Activated T-helper 17 cell treated with anti-CD3 and anti-CD28 coated beads, Interleukin-2, amount 50 U/mL, for 72 hours (primary cell): ENCODE data around the gene PARVG. TPM values are rescaled to one million over a fixed set of nuclear protein-coding genes. Genes with fewer than 3 reads are reported as not detected.

Experiments used
- ATAC-seq: fragments of 150-1000 bp; cut with Tn5 transposase; replicated peaks from 2 replicates; pipeline ENCODE4 v1.10.0; 2021; ENCODE audit warnings: mild to moderate bottlenecking, moderate library complexity
- H3K27ac Mint-ChIP-seq: one replicate; pipeline ENCODE4 v1.8.0; 2022; ENCODE audit warnings: mixed read lengths
- H3K27me3 Mint-ChIP-seq: one replicate; pipeline ENCODE4 v1.8.0; 2022; ENCODE audit warnings: mixed read lengths
- H3K36me3 Mint-ChIP-seq: one replicate; pipeline ENCODE4 v1.8.0; 2022; ENCODE audit warnings: low read depth, mild to moderate bottlenecking, mixed read lengths
- H3K4me1 Mint-ChIP-seq: one replicate; pipeline ENCODE4 v1.8.0; 2022; ENCODE audit warnings: mixed read lengths
- H3K4me3 Mint-ChIP-seq: one replicate; pipeline ENCODE4 v1.8.0; 2022; ENCODE audit warnings: mild to moderate bottlenecking, mixed read lengths
- H3K9me3 Mint-ChIP-seq: one replicate; pipeline ENCODE4 v1.8.0; 2022; ENCODE audit warnings: mixed read lengths
- total RNA-seq, 2 donors: library from RNA; stranded (reverse); gene quantifications; one replicate each; pipeline ENCODE4 v1.2.3, GENCODE V29; 2022

PARVG gene
- total RNA-seq, 2 donors from 2014 or later, result 34.9 to 35.8 TPM

- H3K4me1 Mint-ChIP-seq, result peaks cover 12% of the 10 kb centered on the region
- H3K9me3 Mint-ChIP-seq, result no peaks in the 10 kb centered on the region
- ATAC-seq, result peak; percentile 65
- no peaks in the 10 kb centered on the region for H3K36me3 Mint-ChIP-seq
- H3K4me3 Mint-ChIP-seq, result peak overlapping the region; percentile 74
- no peaks in the 10 kb centered on the region for H3K27me3 Mint-ChIP-seq
- H3K27ac Mint-ChIP-seq, result peak overlapping the region; percentile 74
Measured at GRCh38 chr22:44181033-44181911, 547 bp downstream of the PARVG start.

DNA sequence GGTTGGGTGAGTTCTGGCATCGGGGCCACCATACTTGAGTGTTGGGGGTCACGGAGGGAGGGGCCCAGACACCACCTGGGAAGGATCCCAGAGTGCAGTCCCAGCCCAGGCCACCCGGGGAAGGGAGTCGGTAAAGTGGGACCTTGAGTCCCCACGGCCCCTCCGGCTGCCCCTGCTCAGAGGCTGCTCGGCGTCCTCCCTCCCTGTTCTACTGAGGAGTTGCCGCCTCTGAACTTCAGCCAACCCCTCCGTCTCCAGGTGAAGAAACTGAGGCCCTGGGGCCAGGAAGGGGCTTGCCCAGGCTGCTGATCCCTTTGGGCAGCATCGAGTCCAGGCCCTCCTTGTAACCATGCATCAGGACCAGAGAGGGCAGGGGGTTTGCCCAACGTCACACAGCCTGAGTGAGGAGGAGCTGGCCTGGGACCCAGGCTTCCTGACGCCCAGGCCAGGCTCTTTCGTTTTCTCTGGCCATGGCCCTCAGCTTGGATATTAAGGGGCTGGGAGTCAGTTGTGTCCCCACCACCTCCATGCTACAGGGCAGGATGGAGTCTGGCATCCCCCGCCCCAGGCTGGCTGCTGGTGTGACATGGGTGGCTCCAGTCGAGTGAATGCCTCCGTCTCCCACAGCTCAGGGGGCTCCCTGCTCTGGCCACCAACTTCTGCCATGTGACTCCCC lies 1.3 kb downstream of the PARVG start:
- peaks cover 12% of the 10 kb centered on the region for H3K4me1 Mint-ChIP-seq
- H3K9me3 Mint-ChIP-seq, result no peaks in the 10 kb centered on the region
- H3K36me3 Mint-ChIP-seq, result no peaks in the 10 kb centered on the region
- H3K27ac Mint-ChIP-seq, result peak overlapping the region; percentile 74
- peak overlapping the region; percentile 74 for H3K4me3 Mint-ChIP-seq
- H3K27me3 Mint-ChIP-seq, result no peaks in the 10 kb centered on the region
- ATAC-seq, result peak; percentile 44

- Mint-ChIP-seq H3K36me3 (no peaks in the 10 kb centered on the region), H3K4me1 (peaks cover 12% of the 10 kb centered on the region), H3K9me3 (no peaks in the 10 kb centered on the region), H3K27me3 (no peaks in the 10 kb centered on the region), H3K27ac (peak overlapping the region; percentile 74), H3K4me3 (peak overlapping the region; percentile 74)
- peak; percentile 70 for ATAC-seq
Measured at GRCh38 chr22:44182588-44183286, 2.0 kb downstream of the PARVG start.

DNA sequence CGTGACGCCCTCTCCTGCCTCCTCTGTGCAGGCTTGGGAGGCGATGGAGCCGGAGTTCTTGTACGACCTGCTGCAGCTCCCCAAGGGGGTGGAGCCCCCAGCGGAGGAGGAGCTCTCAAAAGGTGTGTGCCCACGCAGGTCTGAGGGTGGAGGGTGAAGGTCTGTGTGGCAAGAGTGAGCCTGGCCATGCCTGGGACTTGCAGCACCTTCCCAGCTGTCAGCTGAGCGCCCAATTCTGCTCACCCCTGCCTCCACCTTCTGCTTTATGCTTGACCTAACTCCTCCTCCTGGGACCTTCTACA lies 2.5 kb downstream of the PARVG start:
- no peaks in the 10 kb centered on the region for H3K9me3 Mint-ChIP-seq
- H3K4me3 Mint-ChIP-seq, result peak overlapping the region; percentile 74
- H3K27me3 Mint-ChIP-seq, result no peaks in the 10 kb centered on the region
- peaks cover 12% of the 10 kb centered on the region for H3K4me1 Mint-ChIP-seq
- H3K27ac Mint-ChIP-seq, result peak overlapping the region; percentile 74
- ATAC-seq, result no peak
- no peaks in the 10 kb centered on the region for H3K36me3 Mint-ChIP-seq

- Mint-ChIP-seq H3K27ac (no peak overlapping the region), H3K9me3 (no peaks in the 10 kb centered on the region), H3K4me1 (peaks cover 12% of the 10 kb centered on the region), H3K27me3 (no peaks in the 10 kb centered on the region), H3K4me3 (no peak overlapping the region), H3K36me3 (no peaks in the 10 kb centered on the region)
- ATAC-seq, result no peak
Measured at GRCh38 chr22:44184006-44184405, 3.3 kb downstream of the PARVG start.

- no peaks in the 10 kb centered on the region for H3K36me3 Mint-ChIP-seq
- no peaks in the 10 kb centered on the region for H3K27me3 Mint-ChIP-seq
- no peak overlapping the region for H3K27ac Mint-ChIP-seq
- no peak for ATAC-seq
- peaks cover 11% of the 10 kb centered on the region for H3K4me1 Mint-ChIP-seq
- H3K9me3 Mint-ChIP-seq, result no peaks in the 10 kb centered on the region
- H3K4me3 Mint-ChIP-seq, result no peak overlapping the region
Measured at GRCh38 chr22:44185237-44186120, 4.8 kb downstream of the PARVG start.

- no peaks in the 10 kb centered on the region for H3K9me3 Mint-ChIP-seq
- H3K27ac Mint-ChIP-seq, result no peak overlapping the region
- no peaks in the 10 kb centered on the region for H3K27me3 Mint-ChIP-seq
- ATAC-seq, result no peak
- peaks cover 4% of the 10 kb centered on the region for H3K4me1 Mint-ChIP-seq
- no peak overlapping the region for H3K4me3 Mint-ChIP-seq
- H3K36me3 Mint-ChIP-seq, result no peaks in the 10 kb centered on the region
Measured at GRCh38 chr22:44186121-44186510, 5.4 kb downstream of the PARVG start.

DNA sequence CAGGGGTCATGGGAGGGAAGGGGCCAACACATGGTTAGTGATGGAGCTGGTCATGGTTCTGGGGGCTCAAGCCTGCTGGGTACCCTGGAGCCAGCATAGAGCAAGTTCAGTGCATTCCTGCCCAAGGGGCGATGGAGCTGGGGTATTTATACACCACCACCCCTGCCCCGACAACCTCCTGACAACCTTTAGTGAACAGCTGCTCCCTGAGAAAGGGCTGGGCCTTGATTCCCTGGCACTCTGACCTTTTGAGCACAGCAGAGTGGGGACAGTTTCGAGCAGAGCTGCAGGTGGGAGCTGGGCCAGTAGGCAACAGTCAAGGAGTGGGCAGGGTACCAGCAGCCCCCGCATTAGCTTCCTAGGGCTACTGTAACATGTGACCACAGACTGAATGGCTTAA lies 6.0 kb downstream of the PARVG start:
- H3K36me3 Mint-ChIP-seq, result no peaks in the 10 kb centered on the region
- no peak overlapping the region for H3K4me3 Mint-ChIP-seq
- H3K27ac Mint-ChIP-seq, result no peak overlapping the region
- no peak for ATAC-seq
- H3K9me3 Mint-ChIP-seq, result no peaks in the 10 kb centered on the region
- no peaks in the 10 kb centered on the region for H3K27me3 Mint-ChIP-seq
- H3K4me1 Mint-ChIP-seq, result peaks cover 4% of the 10 kb centered on the region

- no peak for ATAC-seq
- peaks cover 4% of the 10 kb centered on the region for H3K4me1 Mint-ChIP-seq
- no peaks in the 10 kb centered on the region for H3K27me3 Mint-ChIP-seq
- H3K27ac Mint-ChIP-seq, result no peak overlapping the region
- no peak overlapping the region for H3K4me3 Mint-ChIP-seq
- H3K36me3 Mint-ChIP-seq, result no peaks in the 10 kb centered on the region
- no peaks in the 10 kb centered on the region for H3K9me3 Mint-ChIP-seq
Measured at GRCh38 chr22:44187652-44188230, 7.0 kb downstream of the PARVG start.

- Mint-ChIP-seq H3K4me3 (no peak overlapping the region), H3K9me3 (no peaks in the 10 kb centered on the region), H3K27ac (no peak overlapping the region), H3K4me1 (peaks cover 10% of the 10 kb centered on the region), H3K36me3 (no peaks in the 10 kb centered on the region), H3K27me3 (no peaks in the 10 kb centered on the region)
- no peak for ATAC-seq
Measured at GRCh38 chr22:44188316-44188715, 7.6 kb downstream of the PARVG start.

- no peak overlapping the region for H3K27ac Mint-ChIP-seq
- peaks cover 1% of the 10 kb centered on the region for H3K36me3 Mint-ChIP-seq
- no peak overlapping the region for H3K4me3 Mint-ChIP-seq
- no peaks in the 10 kb centered on the region for H3K9me3 Mint-ChIP-seq
- peaks cover 14% of the 10 kb centered on the region for H3K4me1 Mint-ChIP-seq
- no peaks in the 10 kb centered on the region for H3K27me3 Mint-ChIP-seq
- ATAC-seq, result no peak
Measured at GRCh38 chr22:44188986-44189630, 8.4 kb downstream of the PARVG start.

DNA sequence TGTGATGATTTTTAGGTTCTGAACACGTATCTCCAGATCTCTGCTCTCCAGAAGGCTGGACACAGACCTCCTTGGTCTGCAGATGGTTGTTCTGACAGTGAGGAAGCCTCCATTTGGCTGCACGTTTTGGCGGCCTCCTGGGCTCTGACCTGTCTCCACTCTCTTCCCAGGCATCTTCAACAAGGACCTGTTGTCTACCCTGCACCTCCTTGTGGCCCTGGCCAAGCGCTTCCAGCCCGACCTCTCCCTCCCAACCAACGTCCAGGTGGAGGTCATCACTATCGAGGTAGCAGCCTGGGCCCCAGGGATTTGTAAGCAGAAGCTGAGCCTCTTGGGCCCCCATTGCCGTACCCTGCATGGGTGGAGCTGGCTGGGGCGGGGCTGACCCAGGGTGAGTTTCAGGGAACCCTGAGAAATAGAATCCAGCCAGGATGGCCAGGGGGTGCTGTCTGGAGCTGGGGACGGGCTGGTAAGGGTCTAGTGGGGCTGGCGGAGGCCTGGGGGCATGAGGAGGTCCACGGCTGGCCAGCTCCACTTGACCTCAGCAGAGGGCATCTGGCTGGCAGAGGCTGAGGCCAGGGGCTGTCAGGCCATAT lies 9.8 kb downstream of the PARVG start:
- Mint-ChIP-seq H3K4me3 (no peak overlapping the region), H3K27me3 (no peaks in the 10 kb centered on the region), H3K27ac (no peak overlapping the region), H3K9me3 (no peaks in the 10 kb centered on the region), H3K4me1 (peaks cover 24% of the 10 kb centered on the region), H3K36me3 (peaks cover 6% of the 10 kb centered on the region)
- no peak for ATAC-seq

- Mint-ChIP-seq H3K4me1 (peaks cover 24% of the 10 kb centered on the region), H3K36me3 (peaks cover 6% of the 10 kb centered on the region), H3K9me3 (no peaks in the 10 kb centered on the region), H3K27ac (no peak overlapping the region), H3K4me3 (no peak overlapping the region), H3K27me3 (no peaks in the 10 kb centered on the region)
- peak; percentile 73 for ATAC-seq
Measured at GRCh38 chr22:44191036-44191454, 10.3 kb downstream of the PARVG start.
